Retinal pigment epithelial cell (primary cell): ENCODE measurements around the gene GNG7.
"Not testable (repeated sequence)": the region's sequence is repeated elsewhere in the genome, so short reads cannot be mapped to it uniquely, and the experiment has no call there.

ENCODE experiments used
- DNase-seq: peaks from one replicate; pipeline ENCODE4 v3.0.0-alpha.2; 2010; ENCODE audit warnings: low read depth
- H3K4me3 ChIP-seq: 2 replicates; pipeline ENCODE4 v1.5.1; 2011; ENCODE audit warnings: mild to moderate bottlenecking, low read length, control low read depth, moderate library complexity
- TF ChIP-seq, protein P1 (sequence below): conservative IDR thresholded peaks from 2 replicates; pipeline ENCODE4 v1.5.1; 2011; ENCODE audit warnings: low read depth, low read length, control low read depth, inconsistent platforms

GNG7 gene

DNA sequence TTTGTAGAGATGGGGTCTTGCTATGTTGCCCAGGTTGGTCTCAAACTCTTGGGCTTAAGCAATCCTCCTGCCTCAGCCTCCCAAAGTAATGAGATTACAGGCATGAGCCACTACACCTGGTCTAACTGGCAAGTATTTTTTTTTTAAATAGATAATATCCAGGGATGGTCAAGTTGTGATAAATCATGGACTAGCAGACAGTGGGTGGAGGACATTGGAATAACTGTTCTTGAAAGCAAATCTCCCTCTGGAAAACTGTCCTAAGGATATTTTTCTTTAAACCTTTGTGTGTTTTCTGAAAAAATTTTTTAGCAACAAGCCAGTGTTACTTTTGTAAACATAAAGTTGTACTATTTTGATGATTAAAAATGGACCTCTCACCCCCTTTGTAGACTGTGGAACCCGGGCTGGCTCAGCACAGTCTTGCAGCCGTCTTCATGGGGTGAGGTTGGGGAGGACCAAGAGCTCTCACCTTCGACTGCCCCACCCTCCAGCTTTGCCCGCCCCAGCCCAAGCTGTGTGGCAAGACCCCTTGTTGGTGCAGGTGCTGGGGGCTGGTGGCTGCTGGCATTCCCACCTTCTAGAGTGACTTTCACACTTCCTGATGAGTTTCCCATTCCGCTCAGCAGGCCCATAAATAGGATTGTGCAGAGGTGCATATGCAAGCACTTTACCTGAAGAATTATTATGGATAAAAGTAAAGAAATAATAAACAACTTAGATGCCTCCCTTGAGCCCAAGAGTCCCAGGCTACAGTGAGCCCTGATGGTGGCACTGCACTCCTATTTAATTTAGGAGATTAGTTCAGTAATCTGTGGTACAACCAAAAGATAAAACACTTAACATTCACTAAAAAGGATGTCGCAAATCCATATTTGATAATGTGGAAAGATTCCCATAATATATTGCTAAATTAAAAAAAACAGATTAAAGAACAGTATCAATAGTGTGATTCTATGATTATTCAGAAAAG is 119.2 kb downstream of the GNG7 start:
- no peak overlapping the region for H3K4me3 ChIP-seq
- TF ChIP-seq, protein P1, sequence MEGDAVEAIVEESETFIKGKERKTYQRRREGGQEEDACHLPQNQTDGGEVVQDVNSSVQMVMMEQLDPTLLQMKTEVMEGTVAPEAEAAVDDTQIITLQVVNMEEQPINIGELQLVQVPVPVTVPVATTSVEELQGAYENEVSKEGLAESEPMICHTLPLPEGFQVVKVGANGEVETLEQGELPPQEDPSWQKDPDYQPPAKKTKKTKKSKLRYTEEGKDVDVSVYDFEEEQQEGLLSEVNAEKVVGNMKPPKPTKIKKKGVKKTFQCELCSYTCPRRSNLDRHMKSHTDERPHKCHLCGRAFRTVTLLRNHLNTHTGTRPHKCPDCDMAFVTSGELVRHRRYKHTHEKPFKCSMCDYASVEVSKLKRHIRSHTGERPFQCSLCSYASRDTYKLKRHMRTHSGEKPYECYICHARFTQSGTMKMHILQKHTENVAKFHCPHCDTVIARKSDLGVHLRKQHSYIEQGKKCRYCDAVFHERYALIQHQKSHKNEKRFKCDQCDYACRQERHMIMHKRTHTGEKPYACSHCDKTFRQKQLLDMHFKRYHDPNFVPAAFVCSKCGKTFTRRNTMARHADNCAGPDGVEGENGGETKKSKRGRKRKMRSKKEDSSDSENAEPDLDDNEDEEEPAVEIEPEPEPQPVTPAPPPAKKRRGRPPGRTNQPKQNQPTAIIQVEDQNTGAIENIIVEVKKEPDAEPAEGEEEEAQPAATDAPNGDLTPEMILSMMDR, result no peak
- no peak for DNase-seq

DNA sequence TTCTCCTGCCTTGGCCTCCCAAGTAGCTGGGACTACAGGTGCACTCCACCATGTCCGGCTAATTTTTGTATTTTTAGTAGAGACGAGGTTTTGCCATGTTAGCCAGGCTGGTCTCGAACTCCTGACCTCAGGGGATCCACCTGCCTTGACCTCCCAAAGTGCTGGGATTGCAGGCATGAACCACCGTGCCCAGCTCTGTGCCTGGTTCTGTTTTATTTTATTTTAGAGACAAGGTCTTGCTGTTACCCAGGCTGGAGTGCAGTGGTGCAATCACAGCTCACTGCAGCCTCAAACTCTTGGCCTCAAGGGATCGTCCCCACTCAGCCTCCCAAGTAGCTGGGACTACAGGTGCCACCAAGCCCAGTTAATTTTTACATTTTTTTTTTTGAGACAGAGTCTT is 122.1 kb downstream of the GNG7 start:
- not testable (repeated sequence) for DNase-seq, H3K4me3 ChIP-seq

DNA sequence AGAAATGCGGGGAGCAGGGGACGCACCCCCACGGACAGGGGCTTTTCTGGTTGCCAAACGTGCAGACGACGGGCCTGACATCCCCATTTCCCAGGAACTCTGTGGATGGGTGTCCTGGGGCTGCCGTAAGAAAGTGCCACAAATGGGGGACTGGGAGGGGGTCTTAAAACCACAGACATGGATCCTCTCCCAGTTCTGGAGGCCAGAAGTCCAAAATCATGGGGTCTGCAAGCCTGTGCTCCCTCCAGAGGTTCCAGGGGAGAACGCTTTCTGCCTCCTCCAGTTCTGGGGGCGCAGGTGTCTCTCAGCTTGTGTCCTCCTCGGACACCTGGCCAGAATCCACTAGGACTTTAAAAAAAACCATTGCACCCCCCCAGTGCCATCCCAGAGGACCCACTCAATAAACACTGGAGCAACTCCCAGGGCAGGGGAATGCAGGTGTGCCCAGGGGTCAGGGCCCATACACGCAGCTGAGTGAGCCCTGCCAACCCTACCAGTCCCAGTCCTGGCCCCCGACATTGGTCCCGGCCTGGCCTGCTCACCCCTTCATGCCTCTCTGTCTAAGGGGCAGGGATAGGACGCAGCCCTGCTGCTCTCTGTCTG is 122.7 kb downstream of the GNG7 start:
- no peak for DNase-seq
- H3K4me3 ChIP-seq, result peak overlapping the region; percentile 44
- TF ChIP-seq, protein P1, result no peak

DNA sequence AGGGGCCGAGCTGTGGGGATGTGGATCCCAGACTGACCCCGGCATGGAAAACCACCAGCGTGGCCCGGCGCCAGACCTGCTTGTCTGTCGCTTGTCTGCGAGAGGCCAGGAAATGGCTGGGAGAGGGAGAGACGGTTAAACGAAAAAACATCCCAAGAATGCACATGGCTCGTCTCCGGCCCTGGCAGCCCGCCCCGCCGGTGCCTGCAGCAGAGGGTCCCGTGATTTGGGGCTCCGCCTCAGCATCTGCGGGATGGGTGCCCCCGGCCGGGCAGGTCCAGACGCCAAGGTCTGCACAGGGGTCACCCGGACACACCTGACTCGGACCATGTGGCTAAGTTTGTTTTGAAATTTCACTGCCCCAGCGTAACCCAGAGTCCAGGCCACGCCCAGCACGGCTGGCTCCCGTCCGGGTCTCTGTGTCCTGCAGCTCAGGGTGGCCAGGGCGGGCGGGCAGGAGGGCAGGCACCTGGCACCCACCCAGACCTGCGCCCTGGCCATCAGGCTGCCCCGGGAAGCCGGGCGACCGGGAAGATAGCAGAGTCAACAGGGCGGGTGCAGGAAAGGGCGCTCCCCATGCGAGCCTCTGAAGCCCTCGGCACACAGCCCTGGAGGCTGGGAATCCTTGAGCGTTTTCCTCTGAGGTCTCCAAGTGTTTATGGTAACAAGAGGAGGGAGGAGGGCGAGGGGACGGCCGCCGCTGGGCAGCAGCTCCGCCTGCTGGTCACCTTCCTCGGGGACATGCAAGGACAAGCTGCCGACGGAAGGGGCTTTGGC is 123.4 kb downstream of the GNG7 start:
- peak; percentile 82 for DNase-seq
- TF ChIP-seq, protein P1, result peak; percentile 95
- peak overlapping the region; percentile 44 for H3K4me3 ChIP-seq

DNA sequence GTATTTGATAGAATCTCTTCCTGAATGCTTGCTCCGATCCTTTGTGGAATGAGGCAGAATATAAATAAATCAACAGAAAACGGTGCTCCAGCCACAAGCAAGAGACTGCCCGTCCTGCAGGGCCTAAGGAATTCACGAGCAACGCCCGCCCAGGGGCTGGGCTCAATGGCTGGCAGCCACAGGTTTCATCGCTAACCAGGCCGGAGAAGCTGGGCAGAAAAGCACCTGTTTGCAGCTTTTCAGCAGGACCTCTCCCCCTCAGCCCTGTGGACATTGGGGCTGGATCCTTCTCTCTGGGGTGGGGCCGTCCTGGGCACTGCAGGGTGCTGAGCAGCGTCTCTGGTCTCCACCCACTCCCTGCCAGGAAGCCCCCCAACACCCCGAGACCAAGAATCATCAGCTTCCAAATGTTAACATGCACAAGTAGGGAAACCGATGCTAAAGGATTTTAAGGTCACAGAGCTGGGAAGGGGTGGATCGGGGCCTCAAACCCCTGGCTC is 124.1 kb downstream of the GNG7 start:
- peak; percentile 73 for DNase-seq
- H3K4me3 ChIP-seq, result peak overlapping the region; percentile 44
- TF ChIP-seq, protein P1, result no peak

DNA sequence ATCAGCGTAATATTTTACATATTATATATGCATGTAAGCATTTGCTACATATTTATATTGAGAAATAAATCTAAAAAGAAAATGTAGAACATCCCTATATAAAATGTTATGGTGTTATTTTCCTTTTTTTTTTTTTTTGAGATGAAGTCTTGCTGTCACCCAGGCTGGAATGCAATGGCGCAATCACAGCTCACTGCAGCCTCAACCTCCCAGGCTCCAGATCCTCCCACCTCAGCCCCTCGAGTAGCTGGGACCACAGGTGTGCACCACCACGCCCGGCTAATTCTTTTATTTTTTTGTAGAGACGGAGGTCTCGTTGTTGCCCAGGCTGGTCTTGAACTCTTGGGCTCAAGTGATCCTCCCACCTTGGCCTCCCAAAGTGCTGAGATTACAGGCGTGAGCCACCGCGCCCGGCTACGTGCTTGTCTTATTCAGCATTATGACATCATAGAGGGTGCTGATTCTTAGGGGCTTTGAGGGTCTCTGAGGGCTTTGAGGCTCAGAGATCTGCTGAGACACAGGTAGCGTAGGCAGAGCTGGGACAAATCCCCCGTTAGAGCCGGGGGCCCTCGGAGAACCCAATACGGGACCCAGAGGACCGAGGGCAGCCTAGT is 124.7 kb downstream of the GNG7 start:
- TF ChIP-seq, protein P1, result no peak
- no peak overlapping the region for H3K4me3 ChIP-seq
- DNase-seq, result no peak
